HEK293T (cell line): ENCODE measurements around the gene RHOC.
"Not testable (repeated sequence)": the region's sequence is repeated elsewhere in the genome, so short reads cannot be mapped to it uniquely, and the experiment has no call there.

ENCODE experiments used
- CTCF ChIA-PET: fragments of 350-600 bp; formaldehyde crosslinking; extraction: SDS; loops from one replicate; lab custom pipeline; 2021; ENCODE audit warnings: antibody characterized with exemption, inconsistent platforms; lab: Yijun Ruan, JAX
- POLR2A ChIA-PET: fragments of 350-600 bp; formaldehyde crosslinking; extraction: SDS; loops from one replicate; lab custom pipeline; 2020; ENCODE audit warnings: antibody characterized with exemption, inconsistent platforms; lab: Yijun Ruan, JAX
- DNase-seq: peaks from one replicate; pipeline ENCODE4 v3.0.0; 2012; ENCODE audit warnings: mixed read lengths; ENCODE audit errors: extremely low spot score
- ARNT ChIP-seq: fragments of 450-650 bp; IDR thresholded peaks from 2 replicates; pipeline ENCODE4 v1.6.1; 2017; ENCODE audit warnings: mild to moderate bottlenecking
- BHLHE40 ChIP-seq: fragments of 450-650 bp; IDR thresholded peaks from 2 replicates; pipeline ENCODE4 v1.6.1; 2016; ENCODE audit warnings: mild to moderate bottlenecking, moderate library complexity, borderline replicate concordance
- CTBP1 ChIP-seq: fragments of 450-650 bp; IDR thresholded peaks from 2 replicates; pipeline ENCODE4 v1.6.1; 2016; ENCODE audit warnings: borderline replicate concordance
- ELF4 ChIP-seq: fragments of 450-650 bp; IDR thresholded peaks from 2 replicates; pipeline ENCODE4 v1.6.1; 2017; ENCODE audit warnings: antibody characterized with exemption
- FOXA1 ChIP-seq: fragments of 450-650 bp; IDR thresholded peaks from 2 replicates; pipeline ENCODE4 v1.6.1; 2016; ENCODE audit warnings: mild to moderate bottlenecking
- FOXK2 ChIP-seq: fragments of 450-650 bp; IDR thresholded peaks from 2 replicates; pipeline ENCODE4 v1.6.1; 2016; ENCODE audit warnings: mild to moderate bottlenecking
- FOXM1 ChIP-seq: fragments of 450-650 bp; IDR thresholded peaks from 2 replicates; pipeline ENCODE4 v1.6.1; 2017; ENCODE audit warnings: mild to moderate bottlenecking, borderline replicate concordance
- HDGF ChIP-seq: fragments of 450-650 bp; IDR thresholded peaks from 2 replicates; pipeline ENCODE4 v1.6.1; 2017; ENCODE audit warnings: antibody characterized with exemption, borderline replicate concordance
- L3MBTL2 ChIP-seq: fragments of 450-650 bp; conservative IDR thresholded peaks from 2 replicates; pipeline ENCODE4 v1.6.1; 2016; ENCODE audit warnings: mild to moderate bottlenecking
- LEF1 ChIP-seq: fragments of 450-650 bp; IDR thresholded peaks from 2 replicates; pipeline ENCODE4 v1.6.1; 2017; ENCODE audit warnings: mild to moderate bottlenecking, borderline replicate concordance
- NFRKB ChIP-seq: fragments of 450-650 bp; IDR thresholded peaks from 2 replicates; pipeline ENCODE4 v1.6.1; 2016; ENCODE audit warnings: mild to moderate bottlenecking, moderate library complexity
- SP1 ChIP-seq: fragments of 450-650 bp; IDR thresholded peaks from 2 replicates; pipeline ENCODE4 v1.6.1; 2017
- SUZ12 ChIP-seq: fragments of 450-650 bp; IDR thresholded peaks from 2 replicates; pipeline ENCODE4 v1.6.1; 2016; ENCODE audit warnings: mild to moderate bottlenecking
- TARDBP ChIP-seq: fragments of 450-650 bp; IDR thresholded peaks from 2 replicates; pipeline ENCODE4 v1.6.1; 2016
- ZNF384 ChIP-seq: fragments of 450-650 bp; IDR thresholded peaks from 2 replicates; pipeline ENCODE4 v1.6.1; 2016
- TF ChIP-seq, protein P1 (sequence below): fragments of 450-650 bp; IDR thresholded peaks from 2 replicates; pipeline ENCODE4 v1.6.1; 2016

Gene RHOC

GRCh38 chr1:112723511-112723839, 16.5 kb upstream of the RHOC start:
- DNase-seq: no peak
- ChIA-PET POLR2A (no interaction called here), CTCF (interaction anchor here (9.6 kb wide), 1 partner anchor 78 kb away, joined by 185 read pairs; no protein-coding TSS in a partner anchor)
- no peak for TF ChIP-seq SP1
- no peak for TF ChIP-seq FOXK2
- no peak for TF ChIP-seq TARDBP
- TF ChIP-seq ARNT: no peak
- TF ChIP-seq, protein P1, sequence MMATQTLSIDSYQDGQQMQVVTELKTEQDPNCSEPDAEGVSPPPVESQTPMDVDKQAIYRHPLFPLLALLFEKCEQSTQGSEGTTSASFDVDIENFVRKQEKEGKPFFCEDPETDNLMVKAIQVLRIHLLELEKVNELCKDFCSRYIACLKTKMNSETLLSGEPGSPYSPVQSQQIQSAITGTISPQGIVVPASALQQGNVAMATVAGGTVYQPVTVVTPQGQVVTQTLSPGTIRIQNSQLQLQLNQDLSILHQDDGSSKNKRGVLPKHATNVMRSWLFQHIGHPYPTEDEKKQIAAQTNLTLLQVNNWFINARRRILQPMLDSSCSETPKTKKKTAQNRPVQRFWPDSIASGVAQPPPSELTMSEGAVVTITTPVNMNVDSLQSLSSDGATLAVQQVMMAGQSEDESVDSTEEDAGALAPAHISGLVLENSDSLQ: no peak
- TF ChIP-seq L3MBTL2: no peak
- TF ChIP-seq ELF4: no peak

- no peak for DNase-seq
Observed at GRCh38 chr1:112722601-112723510, 15.9 kb upstream of the RHOC start.

DNA sequence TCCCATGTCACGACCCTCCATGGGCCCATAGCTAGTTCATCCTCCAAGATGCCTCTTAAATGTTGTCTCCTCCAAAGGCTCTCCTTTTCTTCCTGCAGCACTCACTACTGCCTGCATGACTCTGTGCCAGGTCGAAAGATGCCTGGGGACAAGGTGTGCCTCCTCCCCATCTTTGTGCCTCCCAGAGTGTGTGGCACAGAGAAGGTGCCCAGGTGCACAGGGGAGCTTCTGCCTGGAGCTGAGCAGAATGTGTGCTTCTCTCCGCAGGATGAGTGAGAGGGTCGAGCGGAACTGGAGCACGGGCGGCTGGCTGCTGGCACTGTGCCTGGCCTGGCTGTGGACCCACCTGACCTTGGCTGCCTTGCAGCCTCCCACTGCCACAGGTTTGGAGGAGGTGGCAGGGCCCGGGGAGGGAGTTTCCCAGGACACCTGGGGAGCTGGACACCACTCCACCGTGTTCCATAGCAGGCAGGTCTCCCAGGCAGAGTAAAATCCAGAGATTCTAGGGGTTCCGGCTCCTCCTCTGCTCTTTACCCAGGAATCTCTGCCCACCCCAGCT, 15.1 kb upstream of the RHOC start:
- ChIA-PET CTCF (interaction anchor here (0.5 to 9.6 kb wide), 2 partner anchors 80 to 292 kb away, joined by 4 to 185 read pairs; no protein-coding TSS in a partner anchor), POLR2A (interaction anchor here (0.5 to 1.4 kb wide), 2 partner anchors 81 to 103 kb away, joined by 3 read pairs; partner anchors contain the start of gene ST7L)
- DNase-seq: no peak
- TF ChIP-seq ELF4 (no peak), L3MBTL2 (no peak), NFRKB (no peak), FOXA1 (no peak)
- TF ChIP-seq, protein P1: no peak

More at GRCh38 chr1:112722601-112723510, 15.9 kb upstream of the RHOC start:
- CTCF ChIA-PET: interaction anchor here (9.6 kb wide), 1 partner anchor 79 kb away, joined by 185 read pairs; no protein-coding TSS in a partner anchor
- TF ChIP-seq ARNT (no peak), CTBP1 (no peak), L3MBTL2 (no peak), FOXA1 (no peak), SP1 (no peak)
- TF ChIP-seq, protein P1: no peak
- POLR2A ChIA-PET: interaction anchor here (0.5 kb wide), 1 partner anchor 80 kb away, joined by 3 read pairs; no protein-coding TSS in a partner anchor

GRCh38 chr1:112721294-112721693, 14.4 kb upstream of the RHOC start:
- ChIA-PET POLR2A (interaction anchor here (0.6 to 1.4 kb wide), 2 partner anchors 23 to 102 kb away, joined by 3 read pairs; partner anchors contain the start of gene ST7L), CTCF (interaction anchor here (9.6 kb wide), 1 partner anchor 81 kb away, joined by 185 read pairs; no protein-coding TSS in a partner anchor)
- not testable (repeated sequence) for DNase-seq

DNA sequence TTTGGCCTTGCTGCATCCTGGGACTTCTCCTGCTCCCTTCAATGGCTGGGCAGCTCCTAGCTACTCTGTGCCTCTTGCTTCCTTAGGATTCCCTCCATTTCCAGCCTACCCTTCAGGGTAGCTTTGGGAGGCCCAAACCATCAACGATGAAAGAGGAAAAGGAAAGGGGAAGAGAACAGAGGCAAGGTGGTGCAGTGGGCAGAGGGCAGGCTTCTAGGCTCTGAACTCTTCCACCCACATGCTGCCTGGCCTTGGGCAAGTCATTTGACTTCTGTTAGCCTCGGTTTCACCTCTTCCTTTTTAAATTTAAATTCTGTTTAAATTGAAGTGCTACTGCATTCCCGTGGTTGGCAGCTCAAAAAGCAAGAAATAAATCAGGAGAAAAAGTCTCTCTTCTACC, 13.9 kb upstream of the RHOC start:
- TF ChIP-seq ELF4: no peak
- TF ChIP-seq, protein P1: no peak
- no peak for TF ChIP-seq FOXK2
- no peak for TF ChIP-seq L3MBTL2
- TF ChIP-seq TARDBP: no peak
- no peak for TF ChIP-seq NFRKB
- TF ChIP-seq SP1: no peak
- TF ChIP-seq BHLHE40: no peak
- ChIA-PET CTCF (interaction anchor here (9.6 kb wide), 1 partner anchor 81 kb away, joined by 185 read pairs; no protein-coding TSS in a partner anchor), POLR2A (interaction anchor here (1.4 kb wide), 1 partner anchor 102 kb away, joined by 3 read pairs; the partner anchor contains the start of gene ST7L)
- no peak for DNase-seq

GRCh38 chr1:112719706-112720105, 12.8 kb upstream of the RHOC start:
- TF ChIP-seq TARDBP (no peak), HDGF (no peak), FOXK2 (no peak), BHLHE40 (no peak), NFRKB (no peak), FOXA1 (no peak), FOXM1 (no peak), ZNF384 (no peak), CTBP1 (no peak), L3MBTL2 (no peak), ARNT (no peak), SP1 (no peak), SUZ12 (no peak), ELF4 (no peak), LEF1 (no peak)
- TF ChIP-seq, protein P1: no peak
- ChIA-PET POLR2A (interaction anchor here (0.7 kb wide), 1 partner anchor 100 kb away, joined by 3 read pairs; no protein-coding TSS in a partner anchor), CTCF (interaction anchor here (0.6 to 9.6 kb wide), 3 partner anchors 30 to 328 kb away, joined by 3 to 185 read pairs (median 5); no protein-coding TSS in a partner anchor)
- DNase-seq: no peak
